Stimulated activated CD8-positive, alpha-beta memory T cell treated with anti-CD3 and anti-CD28 coated beads, Interleukin-4, amount 100 ng/mL, for 48 hours (primary cell): ENCODE measurements around the gene TEK.

Experiments used
- DNase-seq: peaks from one replicate; pipeline ENCODE4 v3.0.0-alpha.2; 2020

TEK gene

DNA sequence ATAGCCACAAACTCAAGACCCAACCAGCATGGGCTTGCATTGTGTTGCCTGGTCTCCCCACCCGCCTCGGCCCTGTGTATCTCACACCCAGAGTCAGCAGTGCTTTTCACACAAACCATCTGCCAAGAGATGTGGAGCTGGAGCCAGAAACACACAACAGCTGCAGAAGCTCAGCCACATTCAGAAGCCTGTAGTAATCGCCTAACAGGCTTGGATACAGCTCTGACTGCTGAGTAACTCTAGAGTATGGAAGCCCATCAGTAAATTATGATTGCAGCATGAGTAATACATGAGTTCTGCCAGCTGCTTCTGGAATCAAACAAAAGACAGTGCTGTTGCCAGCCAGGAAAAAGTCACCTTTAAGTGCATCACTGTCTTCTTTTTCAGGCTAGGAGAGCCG, 16.0 kb downstream of the TEK start:
- DNase-seq: no peak

DNA sequence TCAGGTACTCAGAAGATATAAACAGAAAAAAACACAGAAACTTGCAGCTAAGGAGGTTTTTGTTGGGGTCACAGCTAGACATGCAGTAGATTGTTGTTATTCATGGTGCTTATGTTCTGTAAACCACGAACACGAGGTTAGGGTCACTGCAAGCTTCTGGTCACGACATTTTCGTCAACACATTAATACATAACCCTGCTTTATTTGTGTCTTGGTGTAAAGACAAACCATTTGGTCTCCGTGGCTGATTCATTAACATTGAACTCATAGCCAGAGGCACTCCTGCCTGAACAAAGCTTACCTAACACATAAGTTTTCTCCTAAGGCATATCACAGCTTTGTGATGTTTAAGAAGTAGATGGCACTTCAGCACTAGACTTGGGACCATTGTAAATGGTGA, 16.9 kb downstream of the TEK start:
- DNase-seq: no peak

DNA sequence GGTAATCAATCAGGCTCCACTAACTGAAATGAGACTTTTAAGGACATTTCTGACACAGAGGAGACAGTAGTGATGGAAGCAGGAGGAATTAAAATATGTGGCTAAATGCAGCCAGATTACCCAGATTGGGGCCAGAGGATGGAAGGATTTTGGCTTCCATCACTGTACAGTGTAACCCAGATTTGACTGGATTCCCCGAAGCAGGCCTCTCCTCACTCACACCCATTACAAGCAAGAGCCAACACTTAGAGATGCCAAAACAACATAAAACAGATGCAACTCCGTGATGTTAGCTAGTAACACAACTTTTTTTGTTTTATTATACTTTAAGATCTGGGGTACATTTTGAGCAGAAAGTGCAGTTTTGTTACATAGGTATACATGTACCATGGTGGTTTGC, 17.6 kb downstream of the TEK start:
- DNase-seq: no peak

- no peak for DNase-seq
Observed at GRCh38 chr9:27129221-27129620, 20.2 kb downstream of the TEK start.

DNA sequence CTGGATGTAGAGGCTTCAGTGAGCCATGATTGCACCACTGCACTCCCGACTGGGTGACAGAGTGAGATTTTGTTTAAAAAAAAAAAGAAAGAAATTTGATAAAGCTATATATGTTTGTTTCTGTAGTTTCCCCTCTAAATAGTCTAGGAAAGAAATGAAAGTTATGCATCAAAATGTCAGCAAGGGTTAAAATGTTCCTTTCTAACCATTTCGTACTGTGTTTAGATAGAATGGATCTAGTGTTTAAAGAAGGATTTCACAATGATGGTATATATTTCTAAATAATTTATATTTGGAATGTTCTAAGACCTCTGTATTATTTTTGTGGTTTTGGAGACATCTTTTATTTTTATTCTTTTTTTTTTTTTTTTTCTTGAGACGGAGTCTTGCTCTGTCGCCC, 22.7 kb downstream of the TEK start:
- no peak for DNase-seq

DNA sequence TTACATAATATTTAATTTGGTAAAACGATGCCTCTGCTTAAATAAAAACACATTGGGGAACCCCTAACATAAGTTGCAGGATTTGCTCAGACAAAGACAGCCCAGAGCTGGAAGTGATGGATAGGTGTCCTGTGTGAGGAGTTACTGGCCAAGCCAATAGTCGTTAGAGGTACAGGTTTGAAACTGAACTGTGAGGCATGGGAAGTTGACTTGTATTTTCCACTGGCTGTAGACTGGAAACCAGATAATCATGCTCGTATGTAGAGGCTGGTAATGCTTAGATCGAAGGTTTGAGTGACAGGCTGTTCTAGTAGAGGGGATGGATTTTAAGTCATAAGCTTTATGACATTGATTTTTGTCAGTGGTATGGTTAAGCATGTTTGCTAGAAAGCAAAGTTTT, 24.8 kb downstream of the TEK start:
- no peak for DNase-seq

GRCh38 chr9:27142299-27142930, 33.4 kb downstream of the TEK start:
- DNase-seq: no peak

- DNase-seq: no peak
Observed at GRCh38 chr9:27145143-27145542, 36.1 kb downstream of the TEK start.

DNA sequence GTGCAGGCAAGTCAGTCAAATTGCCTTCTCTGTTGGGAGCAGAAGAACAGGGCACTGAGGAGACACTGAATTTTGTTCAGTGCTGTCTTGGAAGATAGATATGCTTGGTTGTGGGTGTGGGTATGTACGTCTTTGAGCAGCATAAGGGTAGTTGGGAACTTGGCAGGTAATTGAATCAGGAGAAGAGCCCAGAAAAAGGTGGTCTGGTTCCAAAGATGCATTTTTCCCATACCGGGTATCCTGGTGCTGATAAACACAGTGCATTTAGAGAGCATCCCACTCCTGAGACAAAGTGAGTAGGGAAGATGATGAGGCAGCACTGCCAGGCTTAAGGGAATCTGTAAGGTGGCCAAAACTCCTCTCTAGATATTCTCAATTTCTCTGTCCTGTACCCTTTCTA, 40.6 kb downstream of the TEK start:
- DNase-seq: no peak

- DNase-seq: no peak
Observed at GRCh38 chr9:27150746-27151406, 41.9 kb downstream of the TEK start.

DNA sequence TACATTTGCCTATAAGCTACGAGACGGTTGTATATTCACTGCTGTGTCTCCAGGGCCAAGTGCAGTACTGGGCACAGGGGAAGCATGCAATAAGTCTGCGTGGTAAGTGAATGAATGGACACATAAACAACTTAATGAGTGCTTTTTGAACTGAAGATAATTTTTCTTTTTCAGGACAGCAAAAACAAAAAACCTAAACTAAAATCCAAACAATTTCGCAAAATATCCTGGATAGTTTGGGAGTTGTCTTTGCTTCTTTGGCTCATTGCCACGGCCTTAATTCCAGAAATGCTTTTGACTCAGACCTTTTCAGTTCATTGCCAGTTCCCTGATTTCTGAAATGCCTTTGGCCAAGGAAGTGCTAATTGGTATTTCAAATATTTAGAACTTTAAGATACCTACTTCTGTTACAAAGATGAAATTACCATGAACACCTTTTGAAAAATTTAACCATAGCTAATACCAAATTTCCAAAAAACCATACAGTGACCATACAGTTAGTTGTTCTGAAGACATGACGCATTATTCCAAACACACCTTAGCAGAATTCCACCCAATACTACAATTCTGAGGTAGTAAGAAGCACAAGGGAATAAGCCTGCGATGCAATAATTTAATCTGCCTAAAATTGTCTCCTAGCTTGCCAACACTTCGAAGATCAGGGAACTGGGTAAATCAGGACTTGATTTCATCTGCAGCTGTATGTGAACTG, 42.8 kb downstream of the TEK start:
- DNase-seq: no peak

DNA sequence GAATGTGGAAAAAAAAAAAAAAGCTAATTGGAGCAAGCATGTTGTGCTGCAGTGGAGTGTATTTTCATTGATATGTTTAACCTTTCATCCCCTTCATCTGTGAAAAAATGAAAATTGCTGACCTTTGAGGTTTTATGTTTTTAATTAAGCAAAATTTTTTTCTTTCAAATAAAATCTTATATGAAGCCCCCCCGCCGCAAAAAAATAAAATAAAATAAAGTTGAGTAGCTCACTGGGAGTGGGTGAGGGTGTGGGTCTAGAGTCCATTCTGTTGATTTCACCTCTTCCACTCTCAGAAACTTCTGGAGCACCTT, 43.3 kb downstream of the TEK start:
- DNase-seq: no peak

DNA sequence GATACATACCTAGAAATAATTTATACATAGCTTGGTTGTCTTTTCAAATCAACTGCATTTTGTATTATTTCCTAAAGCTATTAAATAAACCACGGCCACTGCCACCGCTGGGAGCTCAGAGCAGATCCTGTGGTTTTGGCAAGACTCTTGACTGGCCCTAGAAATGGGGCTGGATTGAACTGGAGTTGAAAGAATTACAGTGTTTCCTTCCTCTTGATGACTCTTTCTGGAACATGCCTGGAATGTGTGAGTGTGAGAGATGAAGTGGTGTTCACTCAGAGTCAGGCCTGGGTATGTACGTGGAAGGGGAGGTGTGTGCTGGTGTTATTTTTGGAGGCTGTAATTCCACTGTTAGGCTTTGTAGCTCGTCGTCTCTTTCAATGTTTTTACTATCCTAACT, 45.9 kb downstream of the TEK start:
- no peak for DNase-seq

DNA sequence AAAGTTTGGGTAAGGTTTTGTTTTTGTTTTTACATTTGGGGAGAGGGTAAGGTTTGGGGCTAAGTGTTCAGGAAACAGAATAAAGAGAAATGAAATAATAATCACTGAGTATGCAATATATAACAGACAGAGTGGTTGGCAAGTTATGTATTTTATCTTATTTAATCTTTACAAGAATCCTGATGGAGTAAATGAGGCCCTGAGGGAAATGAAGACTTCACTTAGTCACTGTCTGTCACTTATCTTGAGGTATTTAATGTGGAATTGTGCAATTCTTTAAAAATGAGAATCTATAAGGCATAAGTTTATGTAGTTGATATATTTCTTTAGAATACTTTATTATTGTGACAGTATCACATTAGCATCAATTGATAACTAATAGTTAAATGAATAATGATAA, 48.1 kb downstream of the TEK start:
- no peak for DNase-seq

DNA sequence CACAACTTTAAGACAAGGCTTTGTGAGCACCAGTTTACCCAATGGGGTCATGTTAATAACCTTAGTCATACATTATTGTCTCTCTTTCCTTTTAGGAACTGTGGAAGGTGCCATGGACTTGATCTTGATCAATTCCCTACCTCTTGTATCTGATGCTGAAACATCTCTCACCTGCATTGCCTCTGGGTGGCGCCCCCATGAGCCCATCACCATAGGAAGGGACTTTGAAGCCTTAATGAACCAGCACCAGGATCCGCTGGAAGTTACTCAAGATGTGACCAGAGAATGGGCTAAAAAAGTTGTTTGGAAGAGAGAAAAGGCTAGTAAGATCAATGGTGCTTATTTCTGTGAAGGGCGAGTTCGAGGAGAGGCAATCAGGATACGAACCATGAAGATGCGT, 48.7 kb downstream of the TEK start:
- no peak for DNase-seq

- no peak for DNase-seq
Observed at GRCh38 chr9:27160636-27161035, 51.6 kb downstream of the TEK start.

GRCh38 chr9:27162045-27162444, 53.0 kb downstream of the TEK start:
- DNase-seq: no peak

DNA sequence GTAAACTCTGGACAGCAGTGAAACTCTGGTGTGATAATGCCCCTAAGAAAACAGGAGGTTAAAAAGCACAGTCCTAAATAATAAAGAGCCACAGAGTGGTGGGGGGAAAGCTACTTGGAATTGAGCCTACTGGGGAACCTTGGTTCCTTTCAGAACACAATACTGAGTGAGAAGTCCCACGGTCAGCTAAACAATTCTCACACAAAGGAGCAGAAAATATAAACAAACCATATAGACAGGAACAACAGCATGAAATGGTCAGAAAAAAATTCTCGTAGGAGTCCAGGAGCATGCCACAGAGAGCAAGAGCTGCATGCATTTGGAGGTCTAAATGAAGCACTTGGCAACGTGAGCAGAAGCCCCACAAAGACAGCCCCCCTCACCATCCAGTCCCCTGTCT, 56.0 kb downstream of the TEK start:
- DNase-seq: no peak

DNA sequence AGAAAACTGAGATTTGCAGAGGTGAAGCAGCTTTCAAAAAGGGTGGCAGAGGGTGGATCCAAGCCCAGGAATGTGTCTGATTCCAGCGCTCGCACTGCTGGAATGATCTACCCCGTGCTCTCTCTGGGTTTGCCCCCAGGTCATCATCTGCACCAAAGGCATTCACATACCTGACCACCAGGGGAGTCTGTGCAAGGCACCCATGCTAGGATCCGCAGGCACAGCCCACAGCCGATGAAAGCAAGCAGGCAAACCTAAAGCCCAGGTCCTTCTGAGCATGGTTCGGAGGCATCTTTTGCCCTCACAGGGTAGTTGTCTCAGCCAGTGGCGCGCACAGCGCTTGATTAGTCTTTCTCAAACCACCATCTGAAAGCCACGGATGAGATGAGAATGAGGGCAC, 56.6 kb downstream of the TEK start:
- no peak for DNase-seq

DNA sequence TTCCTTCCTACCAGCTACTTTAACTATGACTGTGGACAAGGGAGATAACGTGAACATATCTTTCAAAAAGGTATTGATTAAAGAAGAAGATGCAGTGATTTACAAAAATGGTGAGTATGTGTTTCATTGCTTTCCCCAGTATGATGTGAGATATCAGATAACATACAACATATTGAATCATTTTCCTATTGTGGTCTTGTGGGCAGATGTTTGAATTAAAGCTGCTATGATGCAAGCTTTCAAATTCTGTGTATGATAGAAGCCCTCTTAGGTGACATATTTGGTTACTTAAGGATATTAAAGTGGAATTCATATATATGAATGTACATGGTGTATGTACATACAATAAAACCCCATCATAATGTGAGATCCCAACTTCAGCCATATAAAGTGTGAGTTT, 59.5 kb downstream of the TEK start:
- no peak for DNase-seq

- DNase-seq: no peak
Observed at GRCh38 chr9:27168951-27169350, 59.9 kb downstream of the TEK start.

DNA sequence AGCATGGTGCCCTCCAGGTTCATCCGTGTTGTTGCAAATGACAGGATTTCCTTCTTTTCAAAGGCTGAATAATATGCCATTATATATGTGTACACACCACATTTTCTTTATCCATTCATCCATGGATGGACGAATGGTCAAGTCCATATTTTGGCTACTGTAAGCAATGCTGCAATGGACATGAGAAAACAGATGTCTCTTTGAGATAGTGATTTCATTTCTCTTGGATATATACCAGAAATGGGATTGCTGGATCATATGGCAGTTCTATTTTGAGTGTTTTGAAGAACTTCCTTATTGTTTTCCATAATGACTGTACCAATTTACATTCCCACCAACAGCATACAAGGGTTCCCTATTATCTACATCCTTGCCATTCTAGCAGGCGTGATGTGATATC, 67.9 kb downstream of the TEK start:
- DNase-seq: no peak

DNA sequence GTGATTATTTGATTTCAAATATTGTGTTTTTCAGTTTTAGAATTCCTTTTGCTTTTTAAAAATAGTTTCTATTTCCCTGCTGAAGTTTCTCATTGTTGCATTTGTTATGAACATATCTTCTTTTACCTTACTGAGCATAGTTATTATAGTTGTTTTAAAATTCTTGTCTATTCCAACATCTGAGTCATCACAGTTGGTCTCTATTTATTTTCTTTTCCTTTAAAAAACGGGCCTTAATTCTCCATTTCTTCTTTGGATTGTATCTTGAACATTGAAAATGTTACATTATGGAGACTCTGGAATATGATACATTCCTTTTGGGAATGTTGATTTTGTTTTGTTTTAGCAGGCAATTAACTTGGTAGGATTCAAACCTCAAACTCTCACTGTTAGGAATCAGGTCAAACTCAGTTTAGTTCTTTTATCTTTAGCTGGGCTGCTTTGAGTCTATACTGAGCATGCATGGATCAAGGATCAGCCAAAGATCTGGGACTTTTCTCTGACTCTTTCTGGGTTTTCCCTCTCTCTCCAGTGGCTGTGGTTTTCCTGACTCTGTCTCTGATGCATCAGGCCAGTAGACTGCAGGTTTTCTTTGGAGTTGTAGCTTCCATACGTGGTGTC, 70.3 kb downstream of the TEK start:
- DNase-seq: no peak

- DNase-seq: no peak
Observed at GRCh38 chr9:27181381-27181780, 72.4 kb downstream of the TEK start.
